Ectodermal cell (in vitro differentiated cells): Measurements from ENCODE around the gene RFX2.

Source experiments
- H3K27ac ChIP-seq: 2 replicates; pipeline ENCODE4 v1.7.0; 2013; ENCODE audit warnings: mild to moderate bottlenecking, low read depth, low read length; ENCODE audit not compliant: insufficient read depth, poor library complexity, severe bottlenecking
- H3K27me3 ChIP-seq: 2 replicates; pipeline ENCODE4 v1.7.0; 2013; ENCODE audit warnings: mild to moderate bottlenecking, low read length; ENCODE audit not compliant: insufficient read depth, control insufficient read depth, poor library complexity, severe bottlenecking
- H3K36me3 ChIP-seq: one replicate; pipeline ENCODE4 v1.7.0; 2013; ENCODE audit warnings: low read length; ENCODE audit not compliant: control insufficient read depth, insufficient read depth
- H3K4me1 ChIP-seq: one replicate; pipeline ENCODE4 v1.7.0; 2013; ENCODE audit warnings: low read length; ENCODE audit not compliant: control insufficient read depth, insufficient read depth
- H3K4me3 ChIP-seq: 2 replicates; pipeline ENCODE4 v1.7.0; 2013; ENCODE audit warnings: low read depth, low read length, control low read depth; ENCODE audit not compliant: insufficient read depth
- H3K9me3 ChIP-seq: 2 replicates; pipeline ENCODE4 v1.7.0; 2013; ENCODE audit warnings: mild to moderate bottlenecking, low read length, moderate library complexity; ENCODE audit not compliant: control insufficient read depth
- WGBS, 2 experiments: methylation state at CpG; one replicate each; pipeline ENCODE4 v1.1.7; 2013; ENCODE audit warnings: missing lambda C conversion rate in 2 of 2; 5-methylcytosine and 5-hydroxymethylcytosine counted together

The RFX2 gene

DNA sequence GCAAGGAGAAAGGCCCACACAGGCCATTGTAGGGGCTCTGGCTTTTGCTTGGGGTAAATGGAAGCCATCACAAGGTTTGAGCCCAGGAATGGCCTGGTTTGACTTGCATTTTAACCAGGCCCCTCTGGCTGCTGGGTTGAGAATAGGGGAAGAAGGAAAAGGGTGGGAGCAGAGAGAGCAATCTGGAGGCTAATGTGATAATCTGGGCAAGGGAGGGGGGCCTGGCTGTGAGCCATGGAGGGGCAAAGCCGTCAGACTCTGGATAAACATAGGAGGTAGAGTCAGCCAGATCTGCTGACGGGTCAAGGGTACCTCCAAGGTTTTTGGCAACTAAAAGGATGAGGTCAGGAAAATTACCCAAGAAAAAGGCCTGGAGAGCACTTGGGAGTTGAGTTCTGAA, 41.6 kb downstream of the RFX2 start:
- no peak overlapping the region for H3K27ac ChIP-seq
- H3K36me3 ChIP-seq = no peaks in the 10 kb centered on the region
- no peaks in the 10 kb centered on the region for H3K9me3 ChIP-seq
- H3K27me3 ChIP-seq = no peaks in the 10 kb centered on the region
- 82 to 85% methylated on average over 2 of the region's 2 CpGs for WGBS, 2 experiments
- peaks cover 36% of the 10 kb centered on the region for H3K4me1 ChIP-seq
- no peak overlapping the region for H3K4me3 ChIP-seq

GRCh38 chr19:6067975-6068374, 42.3 kb downstream of the RFX2 start:
- no peak overlapping the region for H3K4me3 ChIP-seq
- WGBS, 2 experiments = 89 to 97% methylated on average over 2 of the region's 2 CpGs
- peak overlapping the region; percentile 99 for H3K27ac ChIP-seq
- H3K9me3 ChIP-seq = no peaks in the 10 kb centered on the region
- no peaks in the 10 kb centered on the region for H3K36me3 ChIP-seq
- no peaks in the 10 kb centered on the region for H3K27me3 ChIP-seq
- peaks cover 36% of the 10 kb centered on the region for H3K4me1 ChIP-seq

- Histone ChIP-seq H3K4me1 (peaks cover 36% of the 10 kb centered on the region), H3K9me3 (no peaks in the 10 kb centered on the region), H3K4me3 (no peak overlapping the region), H3K27me3 (no peaks in the 10 kb centered on the region), H3K27ac (peak overlapping the region; percentile 99), H3K36me3 (no peaks in the 10 kb centered on the region)
- 44% methylated on average over 18 of the region's 18 CpGs for WGBS, 2 experiments
Measured at GRCh38 chr19:6066661-6067646, 43.3 kb downstream of the RFX2 start.

DNA sequence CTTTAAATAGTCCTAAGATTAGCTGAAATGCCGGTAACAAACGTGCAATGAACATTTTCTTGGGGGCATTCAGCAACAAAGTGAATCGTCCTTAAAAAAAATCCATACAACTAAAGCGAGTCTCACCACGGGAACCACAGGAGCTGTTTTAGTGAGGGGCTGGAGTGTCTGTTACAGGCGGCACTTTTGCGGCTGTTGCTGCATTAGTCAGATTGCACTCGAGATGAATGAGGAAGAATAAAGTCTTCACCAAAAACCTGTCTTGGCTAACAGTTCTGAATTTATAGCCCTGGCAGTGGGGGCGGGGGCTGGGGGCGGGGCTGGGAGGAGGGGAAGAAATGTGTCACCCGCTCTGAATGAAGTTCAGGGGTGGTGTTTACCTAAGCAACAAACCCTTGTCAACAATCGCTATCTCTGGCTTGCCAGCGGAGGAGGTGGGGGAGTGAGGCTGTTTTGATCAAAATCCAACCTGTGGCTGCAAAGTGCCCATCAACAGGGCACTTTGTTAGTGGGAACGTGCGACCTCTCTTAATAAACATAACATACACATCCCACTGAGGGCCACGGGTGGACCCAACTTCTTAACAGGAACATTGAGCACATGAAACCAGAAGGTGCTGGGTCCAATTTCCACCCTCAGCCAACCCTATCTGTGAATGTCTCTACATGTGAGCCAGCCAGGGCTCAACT, 44.5 kb downstream of the RFX2 start:
- Histone ChIP-seq H3K27ac (peak overlapping the region; percentile 99), H3K4me1 (peaks cover 36% of the 10 kb centered on the region)
- WGBS, 2 experiments = 52 to 55% methylated on average over 15 to 16 of the region's 16 CpGs

DNA sequence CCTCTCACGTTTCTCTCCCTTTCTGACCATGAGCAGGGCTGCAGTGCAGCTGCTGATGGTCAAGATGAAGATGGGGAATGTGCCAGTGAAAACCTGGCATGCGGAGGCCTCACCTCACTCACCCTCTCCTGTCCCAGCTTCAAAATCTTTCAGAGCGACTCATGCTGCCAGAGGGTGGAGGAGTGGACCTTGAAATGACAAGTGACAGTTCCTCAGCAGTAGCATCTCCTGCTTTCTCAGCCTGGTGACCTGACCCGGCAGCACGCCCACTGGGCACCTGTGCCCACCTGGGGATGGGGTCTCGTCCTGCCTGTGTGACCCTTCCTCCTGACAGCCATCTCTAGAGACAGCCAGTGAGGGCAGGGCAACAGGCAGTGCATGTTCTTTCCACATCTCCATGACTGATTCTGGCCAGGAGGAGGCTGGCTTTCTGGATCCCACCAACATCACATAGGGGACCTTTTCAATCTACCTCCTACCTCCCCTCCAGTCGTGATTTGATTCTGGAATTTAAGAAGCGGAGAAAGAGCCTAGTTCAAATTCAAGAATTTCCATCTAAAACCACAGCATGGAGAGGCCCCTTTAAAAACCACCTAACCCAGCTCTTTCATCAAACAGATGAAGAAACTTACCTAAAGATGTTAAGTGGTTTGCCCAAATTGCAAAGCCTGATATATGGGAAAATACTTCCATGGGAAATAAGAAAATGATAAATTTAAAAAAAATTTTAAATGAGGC, 45.8 kb downstream of the RFX2 start:
- WGBS, 2 experiments = 91 to 92% methylated on average over 8 of the region's 8 CpGs

More for the DNA sequence above, 44.5 kb downstream of the RFX2 start:
- no peaks in the 10 kb centered on the region for H3K36me3 ChIP-seq
- H3K9me3 ChIP-seq = no peaks in the 10 kb centered on the region
- no peak overlapping the region for H3K4me3 ChIP-seq
- H3K27me3 ChIP-seq = no peaks in the 10 kb centered on the region

DNA sequence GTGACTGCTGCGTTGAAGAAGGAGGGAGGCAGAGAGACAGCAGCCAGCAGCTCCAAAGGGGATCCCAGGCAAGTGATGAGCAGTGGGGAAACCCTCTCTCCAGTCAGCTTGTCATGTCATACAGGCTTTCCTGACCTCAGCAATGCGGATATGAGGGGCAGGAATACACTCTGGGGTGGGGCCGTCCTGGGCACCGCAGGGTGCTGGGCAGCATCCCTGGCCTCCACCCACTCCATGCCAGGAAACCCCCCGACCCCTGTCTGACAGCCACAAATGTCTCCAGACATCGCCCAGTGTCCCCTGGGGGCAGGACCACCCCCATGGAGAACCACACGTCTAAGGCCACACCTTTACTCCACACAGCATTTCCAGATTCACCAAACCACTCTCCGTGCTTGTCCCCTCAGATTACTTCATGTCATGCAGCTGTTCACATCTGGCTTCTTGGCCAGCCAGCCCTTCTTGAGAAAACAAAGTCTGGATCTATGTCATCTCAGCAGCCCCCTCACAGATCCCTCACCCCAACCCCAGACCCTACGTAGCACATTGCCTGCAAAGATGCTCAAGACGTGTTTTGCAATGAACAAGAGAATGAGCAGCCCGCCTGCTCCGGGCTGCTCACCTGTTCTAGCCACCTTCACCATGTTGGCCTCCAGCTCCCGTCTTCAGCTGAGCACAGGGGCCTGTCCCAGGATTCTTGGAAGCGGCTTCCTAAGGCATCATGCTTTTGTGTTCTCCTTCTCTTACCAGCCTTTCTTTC, 46.5 kb downstream of the RFX2 start:
- peaks cover 36% of the 10 kb centered on the region for H3K4me1 ChIP-seq
- H3K36me3 ChIP-seq = no peaks in the 10 kb centered on the region
- no peaks in the 10 kb centered on the region for H3K27me3 ChIP-seq
- no peaks in the 10 kb centered on the region for H3K9me3 ChIP-seq
- no peak overlapping the region for H3K4me3 ChIP-seq
- no peak overlapping the region for H3K27ac ChIP-seq
- 91% methylated on average over 14 of the region's 14 CpGs for WGBS, 2 experiments

More for the DNA sequence above, 45.8 kb downstream of the RFX2 start:
- no peaks in the 10 kb centered on the region for H3K9me3 ChIP-seq
- H3K27me3 ChIP-seq = no peaks in the 10 kb centered on the region
- H3K36me3 ChIP-seq = no peaks in the 10 kb centered on the region
- H3K27ac ChIP-seq = no peak overlapping the region
- no peak overlapping the region for H3K4me3 ChIP-seq
- H3K4me1 ChIP-seq = peaks cover 36% of the 10 kb centered on the region

DNA sequence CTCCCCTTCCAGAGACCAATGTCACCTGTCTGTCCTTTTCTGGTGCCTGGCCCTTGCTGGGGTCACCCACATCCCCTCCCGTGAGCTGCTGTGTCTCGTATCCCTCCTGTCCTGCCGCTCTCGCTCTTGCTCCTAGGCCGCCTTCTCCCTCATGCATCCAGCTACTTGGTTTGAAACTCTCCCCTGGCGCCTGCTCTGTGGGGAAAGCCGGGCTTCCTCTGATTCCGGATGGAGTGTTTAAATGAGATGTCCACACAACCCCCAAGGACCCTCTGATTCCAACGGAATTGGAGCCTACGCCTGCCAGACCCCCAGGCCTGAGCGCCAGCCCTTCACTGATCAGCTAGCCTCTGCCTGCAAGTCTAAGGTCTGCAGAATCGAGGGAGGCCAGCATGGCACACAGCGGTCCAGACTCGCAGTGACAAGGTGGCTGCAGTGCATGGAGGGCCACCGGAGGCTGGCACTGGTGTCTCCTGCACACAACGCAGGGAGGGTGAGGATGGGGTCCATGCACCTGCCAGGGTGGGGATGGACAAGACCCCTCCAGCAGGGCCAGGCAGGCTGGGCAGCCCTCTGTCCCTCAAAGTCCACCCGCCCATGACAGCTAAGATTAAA, 47.2 kb downstream of the RFX2 start:
- Histone ChIP-seq H3K4me3 (no peak overlapping the region), H3K27ac (no peak overlapping the region), H3K9me3 (no peaks in the 10 kb centered on the region), H3K27me3 (no peaks in the 10 kb centered on the region), H3K36me3 (no peaks in the 10 kb centered on the region), H3K4me1 (peaks cover 36% of the 10 kb centered on the region)
- 93 to 94% methylated on average over 17 of the region's 17 CpGs for WGBS, 2 experiments

GRCh38 chr19:6062274-6062673, 48.0 kb downstream of the RFX2 start:
- WGBS, 2 experiments = 92 to 95% methylated on average over 11 of the region's 11 CpGs
- Histone ChIP-seq H3K4me3 (no peak overlapping the region), H3K36me3 (no peaks in the 10 kb centered on the region)

DNA sequence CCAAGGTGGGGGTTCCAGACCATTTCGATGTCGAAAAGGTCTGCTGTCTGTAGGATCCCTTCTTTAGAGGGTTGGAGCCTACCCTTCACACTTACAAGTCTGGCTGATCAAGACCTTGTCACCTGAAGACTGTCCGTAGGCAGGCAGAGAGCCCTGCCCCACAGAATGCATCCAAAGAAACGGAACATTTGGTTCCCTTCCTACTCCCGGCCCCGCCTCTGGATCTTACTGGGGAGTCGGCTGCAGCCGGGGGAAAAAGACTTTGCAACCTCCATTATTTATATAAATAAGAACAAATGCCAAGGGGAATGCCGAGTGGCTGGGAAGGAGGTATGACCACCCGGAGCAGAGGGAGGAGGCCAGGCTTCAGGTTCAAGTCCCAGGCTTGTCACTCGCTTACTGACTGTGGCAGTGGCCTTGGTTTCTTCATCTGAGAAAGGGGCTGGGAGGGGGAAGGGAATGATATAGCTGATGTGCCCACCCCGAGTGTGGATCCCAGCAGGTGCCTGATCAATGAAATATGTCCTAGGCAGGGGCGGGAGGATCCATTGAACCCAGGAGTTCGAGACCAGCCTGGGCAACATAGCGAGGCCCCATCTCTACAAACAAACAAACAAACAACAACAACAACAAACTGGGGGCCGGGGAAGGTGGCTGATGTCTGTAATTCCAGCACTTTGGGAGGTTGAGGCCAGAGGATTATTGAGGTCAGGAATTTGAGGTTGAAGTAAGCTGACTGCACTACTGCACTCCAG, 48.7 kb downstream of the RFX2 start:
- no peaks in the 10 kb centered on the region for H3K27me3 ChIP-seq
- 88 to 93% methylated on average over 14 to 16 of the region's 16 CpGs for WGBS, 2 experiments
- H3K27ac ChIP-seq = no peak overlapping the region
- H3K4me3 ChIP-seq = no peak overlapping the region
- no peaks in the 10 kb centered on the region for H3K36me3 ChIP-seq
- no peaks in the 10 kb centered on the region for H3K9me3 ChIP-seq
- H3K4me1 ChIP-seq = peaks cover 25% of the 10 kb centered on the region

More at GRCh38 chr19:6062274-6062673, 48.0 kb downstream of the RFX2 start:
- Histone ChIP-seq H3K27me3 (no peaks in the 10 kb centered on the region), H3K4me1 (peaks cover 30% of the 10 kb centered on the region), H3K27ac (no peak overlapping the region), H3K9me3 (no peaks in the 10 kb centered on the region)
